ENCODE results near the gene PHIP. TPM values are rescaled to one million over a fixed set of nuclear protein-coding genes. Genes with fewer than 3 reads are reported as not detected.

Gene PHIP
- total and polyA plus RNA-seq, 2 of the 8 experiments (the other 6 are each of a cell fraction or from before 2014, with no cell fraction given): 7.3 to 56.2 TPM

- H2BK20ac ChIP-seq (ENCODE audit: low read length): no peak overlapping the region
- no peak overlapping the region for H4K91ac ChIP-seq (replicated peaks; ENCODE audit: insufficient read length, low read length)
- ChIA-PET POLR2A (ENCODE audit: partially characterized antibody) (interaction anchor here (1.1 kb wide), 1 partner anchor 15 kb away, joined by 3 read pairs; no protein-coding TSS in a partner anchor), CTCF (ENCODE audit: partially characterized antibody) (no interaction called here)
- H2BK15ac ChIP-seq (ENCODE audit: low read length): no peak overlapping the region
- no peaks in the 10 kb centered on the region for H3K36me3 ChIP-seq (ENCODE audit: control insufficient read depth in 2 of 4, insufficient read depth in 4 of 4, low read length in 3 of 4)
- H3K56ac ChIP-seq (replicated peaks; ENCODE audit: insufficient read length, low read depth, low read length): no peak overlapping the region
- no peak overlapping the region for H3K9ac ChIP-seq (replicated peaks in 1 of 4; ENCODE audit: extremely low read depth in 1 of 4, low read depth in 3 of 4, low read length in 3 of 4)
- no peak overlapping the region for H3K4me2 ChIP-seq (ENCODE audit: insufficient read depth in 1 of 2, low read depth in 2 of 2, low read length in 2 of 2)
- H2AK5ac ChIP-seq (ENCODE audit: low read depth, low read length): no peak overlapping the region
- no peak overlapping the region for H2BK120ac ChIP-seq (replicated peaks; ENCODE audit: low read depth, low read length)
- no peak overlapping the region for H2AFZ ChIP-seq (ENCODE audit: low read length)
- H4K20me1 ChIP-seq (replicated peaks in 1 of 2; ENCODE audit: control insufficient read depth in 1 of 2, insufficient read depth in 2 of 2, low read length in 2 of 2): no peaks in the 10 kb centered on the region
- H2BK5ac ChIP-seq (ENCODE audit: low read depth, low read length): no peak overlapping the region
- H2BK12ac ChIP-seq (ENCODE audit: low read depth, low read length): no peak overlapping the region
- FAIRE-seq (no peak), DNase-seq (ENCODE audit: low read depth in 1 of 2, low spot score in 2 of 2) (no peak)
- H3K4me3 ChIP-seq (ENCODE audit: extremely low read depth in 1 of 4, insufficient read depth in 2 of 4, low read depth in 3 of 4, low read length in 4 of 4): no peak overlapping the region
- no peaks in the 10 kb centered on the region for H3K27me3 ChIP-seq (replicated peaks in 1 of 4; ENCODE audit: control insufficient read depth in 3 of 4, extremely low read depth in 1 of 4, insufficient read depth in 3 of 4, low read length in 3 of 4)
- no peak overlapping the region for H3K4ac ChIP-seq (replicated peaks; ENCODE audit: insufficient read length, low read depth, low read length)
- 88% methylated on average over 2 of the region's 2 CpGs; no CpG with 5 or more reads in 1 of the 2 experiments for WGBS, 2 experiments (ENCODE audit: extremely low coverage in 1 of 2, insufficient coverage in 1 of 2, insufficient read length in 1 of 2, insufficient replicate concordance in 2 of 2, low coverage in 1 of 2, low lambda C conversion rate in 2 of 2, missing lambda C conversion rate in 1 of 2)
- no peaks in the 10 kb centered on the region for H3K9me3 ChIP-seq (ENCODE audit: insufficient read depth in 2 of 2, low read depth in 1 of 2, low read length in 1 of 2)
- no peaks in the 10 kb centered on the region for H3K4me1 ChIP-seq (replicated peaks in 1 of 4; ENCODE audit: control insufficient read depth in 3 of 4, insufficient read depth in 4 of 4, low read length in 3 of 4)
- H3K18ac ChIP-seq (ENCODE audit: extremely low read depth, low read length): no peak overlapping the region
- no peaks in the 10 kb centered on the region; the same call in 1 of the 2 replicates for H3K23me2 ChIP-seq (ENCODE audit: low read depth, low read length)
- H3K14ac ChIP-seq (ENCODE audit: insufficient read length): no peak overlapping the region
- no peak overlapping the region for H3K23ac ChIP-seq (ENCODE audit: insufficient read length)
- no peaks in the 10 kb centered on the region for H3K79me2 ChIP-seq (ENCODE audit: control insufficient read depth in 1 of 2, insufficient read depth in 2 of 2, low read length in 2 of 2)
- H3K27ac ChIP-seq (ENCODE audit: low read depth, low read length): no peak overlapping the region
- no peak overlapping the region for H4K8ac ChIP-seq (ENCODE audit: extremely low read depth, insufficient read depth, low read length)
- no peak overlapping the region for H4K5ac ChIP-seq (ENCODE audit: insufficient read length, low read depth, low read length)
- no peaks in the 10 kb centered on the region for H3K79me1 ChIP-seq (ENCODE audit: low read depth, low read length)
- TF ChIP-seq SAP30 (IDR thresholded peaks at IDR 0.05; ENCODE audit: insufficient read depth, insufficient replicate concordance, low read length): no peak
- TF ChIP-seq TBP (IDR thresholded peaks at IDR 0.05; ENCODE audit: low read depth, low read length): no peak
- TF ChIP-seq NRF1 (IDR thresholded peaks at IDR 0.05; ENCODE audit: low read depth, low read length): no peak
- TF ChIP-seq USF2 (IDR thresholded peaks at IDR 0.05; ENCODE audit: low read length): no peak
- TF ChIP-seq SP1 (IDR thresholded peaks at IDR 0.05; ENCODE audit: low read depth, low read length): no peak
- no peak for TF ChIP-seq SUZ12 (IDR thresholded peaks at IDR 0.05; ENCODE audit: low read length)
Observed at GRCh38 chr6:78896227-78896626, 181.8 kb downstream of the PHIP start.

All from H1 (cell line).